HG03520 (cell line): Measurements from ENCODE around the gene DPYD.

Source experiments
- ATAC-seq: cut with Tn5 transposase; IDR thresholded peaks from one replicate; pipeline ENCODE4 v1.9.1; 2021; ENCODE audit warnings: mild to moderate bottlenecking, moderate library complexity; ENCODE audit not compliant: unreplicated experiment

DPYD gene

DNA sequence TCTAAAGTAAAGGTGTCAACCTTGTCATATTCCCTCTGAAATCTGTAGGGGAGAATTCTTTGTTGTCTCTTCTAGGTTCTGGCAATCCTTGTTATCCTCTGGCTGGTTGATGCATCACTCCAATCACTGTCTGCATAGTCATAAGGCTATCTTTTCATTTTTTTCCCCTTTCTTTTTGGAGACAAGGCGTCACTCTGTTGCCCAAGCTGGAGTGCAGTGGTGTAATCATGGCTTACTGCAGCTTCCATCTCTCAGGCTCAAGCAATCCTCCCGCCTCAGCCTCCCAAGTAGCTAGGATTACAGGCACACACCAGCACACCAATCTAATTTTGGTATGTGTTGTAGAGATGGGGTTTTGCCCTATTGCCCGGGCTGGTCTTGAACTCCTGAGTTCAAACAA, 12.9 kb downstream of the DPYD start:
- no peak for ATAC-seq

DNA sequence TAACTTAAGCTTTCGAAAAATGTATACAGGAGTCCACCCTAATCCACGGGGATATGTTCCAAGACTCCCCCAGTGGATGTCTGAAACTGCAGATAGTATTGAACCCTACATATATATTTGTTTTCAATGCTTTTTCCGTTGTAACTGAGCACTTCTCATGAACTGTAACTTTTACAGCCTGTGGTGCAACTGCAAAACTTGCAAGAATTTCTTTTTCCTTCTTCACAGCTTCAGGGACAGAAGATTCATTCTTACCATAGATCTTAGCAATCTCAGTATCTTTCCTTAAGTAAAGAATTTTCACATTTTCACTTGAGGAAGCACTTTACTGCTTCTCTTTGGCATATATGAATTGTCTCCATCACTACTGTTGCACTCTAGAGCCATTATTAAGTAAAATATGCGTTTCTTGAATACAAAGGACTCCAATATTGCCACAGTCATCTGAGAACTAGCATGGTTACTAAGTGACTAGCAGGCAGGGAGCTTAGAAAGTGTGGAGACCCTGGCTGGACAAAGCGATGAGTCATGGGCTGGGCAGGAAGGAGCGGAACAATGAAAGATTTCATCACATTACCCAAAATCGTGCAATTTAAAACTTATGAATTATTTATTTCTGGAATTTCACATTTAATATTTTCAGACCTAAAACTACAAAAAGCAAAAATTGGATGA, 14.1 kb downstream of the DPYD start:
- no peak for ATAC-seq

DNA sequence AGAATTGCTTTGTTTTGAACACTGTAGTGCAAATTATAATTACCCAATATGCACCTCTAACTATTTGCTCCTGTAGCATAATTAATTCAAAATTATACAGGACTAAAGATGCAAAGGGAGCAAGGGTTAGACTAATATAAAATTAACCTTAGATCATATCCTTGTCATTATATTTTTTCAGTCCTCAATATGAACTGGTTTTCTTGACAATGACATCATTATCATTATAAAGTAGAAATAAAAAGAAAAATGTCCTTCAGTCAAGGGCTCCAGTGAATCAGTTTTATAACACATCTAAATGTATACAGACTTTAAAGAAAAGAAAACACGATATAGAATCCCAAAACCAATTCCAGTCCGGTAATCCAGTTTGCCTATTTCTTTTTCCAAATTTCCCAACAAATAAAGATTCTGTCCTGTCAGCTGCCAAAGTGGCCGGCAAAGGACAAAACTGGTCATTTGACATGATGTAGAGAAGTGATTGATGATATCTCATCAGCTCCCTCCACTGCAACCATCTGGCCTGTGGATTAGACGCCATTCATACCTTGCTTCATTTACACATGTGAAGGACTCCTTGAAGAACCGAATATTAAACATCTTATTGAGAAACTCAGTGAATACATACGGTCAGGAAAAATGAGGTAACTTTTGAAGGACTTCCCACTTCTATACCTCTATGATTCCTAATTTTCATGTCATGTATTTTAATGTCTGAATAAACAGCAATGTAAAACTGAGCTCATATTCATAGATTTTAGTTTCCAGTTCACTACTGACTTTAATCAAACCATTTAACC, 15.5 kb downstream of the DPYD start:
- ATAC-seq: no peak

DNA sequence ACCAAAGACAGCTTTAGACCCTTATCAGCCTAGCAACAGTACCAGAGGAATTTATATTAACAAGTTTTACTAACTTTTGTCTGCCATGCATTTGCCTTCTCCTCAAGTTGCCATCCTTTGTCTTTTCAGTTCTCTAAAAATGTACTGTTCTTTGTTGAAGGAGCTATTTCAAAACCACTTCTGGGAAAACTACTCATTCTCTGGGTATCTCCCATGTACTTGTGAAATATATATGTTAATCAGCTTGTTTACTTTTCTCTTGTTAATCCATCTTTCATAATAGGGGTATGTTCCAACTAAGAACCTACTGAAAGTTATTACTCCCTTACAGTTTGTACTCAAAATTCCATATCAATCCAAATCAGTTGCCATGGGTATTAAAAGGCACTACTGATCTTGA, 16.3 kb downstream of the DPYD start:
- ATAC-seq: no peak

DNA sequence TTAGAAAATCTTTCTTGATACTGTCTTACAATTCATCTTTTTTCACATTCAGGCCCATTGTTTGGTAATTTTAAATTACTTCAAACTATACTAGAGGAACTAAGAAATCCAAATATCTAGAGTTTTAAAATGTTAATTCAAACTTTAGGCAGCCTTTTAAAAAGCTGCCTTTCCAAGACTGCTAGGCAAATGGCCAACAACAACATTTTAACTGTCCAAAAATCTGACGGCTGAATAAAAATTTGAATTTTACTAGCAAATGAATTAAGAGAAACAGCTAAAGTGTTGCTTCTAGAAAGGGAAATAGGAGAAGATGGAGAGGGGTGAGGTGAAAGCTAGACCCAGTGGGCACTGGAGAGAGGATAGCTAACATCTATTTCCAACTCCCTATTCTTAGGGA, 17.2 kb downstream of the DPYD start:
- ATAC-seq: no peak

DNA sequence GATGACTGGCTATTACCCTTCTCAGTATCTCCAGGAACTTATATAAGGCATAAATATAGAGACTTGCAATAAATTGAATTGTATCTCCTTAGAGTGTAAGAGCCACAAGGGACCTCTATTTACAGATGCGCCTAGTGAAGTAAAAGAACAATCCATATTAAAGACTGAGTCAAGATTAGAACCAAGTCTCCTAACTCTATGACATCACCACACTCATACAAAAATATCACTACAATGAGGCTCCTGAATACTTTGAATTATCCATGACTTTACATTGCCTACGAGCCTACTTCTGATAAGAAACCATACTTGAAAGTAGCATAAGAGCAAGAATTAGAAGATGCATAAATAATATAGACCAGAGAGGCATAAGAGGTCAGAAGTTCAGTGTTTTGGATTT, 18.8 kb downstream of the DPYD start:
- ATAC-seq: no peak

DNA sequence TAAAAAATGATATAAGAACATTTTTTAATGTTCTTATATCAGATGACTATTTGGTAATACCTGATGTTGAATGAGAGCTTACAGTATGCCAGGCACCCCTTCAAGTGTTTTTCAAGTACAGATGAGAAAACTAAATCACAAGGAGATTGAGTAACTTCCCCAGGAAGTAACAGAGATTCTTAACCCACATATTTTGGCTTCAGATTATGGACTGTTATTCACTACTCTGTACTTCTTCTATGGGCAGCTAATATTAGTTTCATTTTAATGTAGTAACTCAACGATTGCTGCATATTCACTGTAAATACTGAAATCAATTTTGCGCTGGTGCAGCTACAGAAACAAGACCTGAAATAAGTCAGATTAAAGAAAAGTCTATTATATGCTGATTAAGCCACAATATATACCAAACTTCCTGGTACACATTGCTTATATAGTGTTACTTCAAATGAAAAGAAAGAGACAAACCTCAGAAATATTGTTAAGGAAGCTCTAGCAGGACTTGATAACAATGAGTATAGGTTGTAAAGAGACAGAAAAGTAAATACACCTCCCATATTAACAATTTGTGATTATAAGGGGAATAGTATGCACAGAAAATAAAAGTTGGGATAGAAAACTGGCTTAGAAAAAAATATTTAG, 19.7 kb downstream of the DPYD start:
- ATAC-seq: no peak

DNA sequence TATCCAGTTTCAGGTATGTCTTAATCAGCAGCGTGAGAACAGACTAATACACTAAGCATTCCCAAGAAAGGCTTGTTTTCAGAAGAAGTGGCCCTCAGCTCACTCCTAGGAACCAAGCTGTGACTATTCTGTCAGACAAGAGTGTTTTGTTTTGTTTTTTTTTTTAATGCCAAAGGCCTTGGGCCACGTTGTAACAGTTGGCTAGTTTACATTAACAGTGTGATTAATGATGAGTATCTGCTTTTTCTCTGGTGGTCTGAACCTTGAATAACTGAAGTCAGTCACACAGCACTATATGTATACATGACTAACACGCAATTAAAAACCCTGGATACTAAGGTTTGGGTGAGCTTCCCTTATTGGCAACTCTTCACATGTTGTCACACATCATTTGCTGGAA, 21.9 kb downstream of the DPYD start:
- ATAC-seq: no peak

DNA sequence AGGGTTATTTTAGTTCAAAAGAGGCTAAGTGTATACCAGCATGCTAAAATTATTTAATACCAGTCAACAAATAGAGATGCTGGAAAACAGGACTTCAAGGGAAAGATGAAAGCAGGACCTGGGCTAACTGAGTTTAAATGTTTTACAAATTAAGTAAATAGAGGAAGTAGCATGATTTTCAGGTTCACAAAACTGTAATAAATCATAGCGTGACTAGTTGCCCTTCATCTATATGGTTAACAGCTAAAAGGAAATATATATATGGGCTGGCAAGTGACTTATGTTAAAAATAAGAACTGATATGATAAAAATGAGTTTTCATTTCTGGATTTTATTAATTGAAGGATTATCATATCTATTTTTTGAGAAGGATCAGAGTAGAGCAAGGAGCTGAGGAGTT, 25.6 kb downstream of the DPYD start:
- ATAC-seq: no peak

DNA sequence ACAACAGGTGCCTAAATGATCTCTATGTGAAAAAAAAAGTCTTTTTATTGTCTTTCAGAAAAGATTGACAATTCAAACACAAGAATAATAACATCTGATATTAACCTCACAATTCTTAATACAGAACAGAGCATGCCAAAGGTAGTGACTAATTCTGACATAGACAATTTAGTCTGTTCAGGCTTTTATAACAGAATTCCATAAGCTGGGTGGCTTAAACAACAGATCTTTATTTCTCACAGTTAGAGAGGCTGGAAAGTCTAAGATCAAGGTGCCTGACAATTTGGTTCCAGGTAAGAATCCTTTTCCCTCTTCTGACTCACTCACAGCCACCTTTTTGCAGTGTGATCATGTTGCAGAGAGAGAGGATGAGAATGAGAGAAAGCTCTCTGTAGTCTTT, 27.0 kb downstream of the DPYD start:
- no peak for ATAC-seq

DNA sequence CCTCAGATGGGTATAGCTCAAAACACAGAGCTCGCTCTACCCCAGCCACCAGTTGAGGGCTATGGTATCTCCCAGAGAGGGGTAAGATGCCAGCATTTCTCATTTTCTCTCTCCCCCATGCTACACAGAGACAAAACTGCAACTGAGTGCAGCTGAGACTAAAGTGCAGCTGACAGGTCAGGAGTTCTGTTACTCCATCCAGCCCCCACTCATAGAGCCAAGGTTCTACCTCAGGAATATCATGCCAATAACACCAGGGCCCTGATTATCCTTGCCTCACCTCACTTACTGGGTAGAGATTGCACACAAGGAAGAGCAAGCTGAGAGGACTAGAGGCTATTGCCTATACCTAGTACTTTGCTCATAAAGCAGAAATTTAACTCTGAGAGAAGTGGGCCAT, 34.6 kb downstream of the DPYD start:
- ATAC-seq: no peak

DNA sequence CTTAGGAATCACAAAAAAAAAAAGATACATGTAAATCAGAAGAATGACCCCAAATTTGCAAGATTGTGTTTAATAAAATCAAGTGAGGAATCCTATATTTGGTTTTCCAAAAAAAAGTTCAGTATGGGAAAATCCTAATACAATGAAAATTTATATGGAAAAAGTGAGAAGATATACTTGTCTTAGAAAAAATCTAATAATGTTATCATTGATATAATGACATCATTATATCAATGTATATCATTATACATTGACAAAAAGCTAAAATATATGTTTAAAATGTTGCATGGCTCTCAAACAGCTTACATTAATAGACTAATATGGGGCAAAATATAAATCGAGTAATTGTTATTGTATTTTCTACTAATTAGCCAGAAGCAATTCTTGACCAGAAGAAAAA, 37.0 kb downstream of the DPYD start:
- ATAC-seq: no peak

DNA sequence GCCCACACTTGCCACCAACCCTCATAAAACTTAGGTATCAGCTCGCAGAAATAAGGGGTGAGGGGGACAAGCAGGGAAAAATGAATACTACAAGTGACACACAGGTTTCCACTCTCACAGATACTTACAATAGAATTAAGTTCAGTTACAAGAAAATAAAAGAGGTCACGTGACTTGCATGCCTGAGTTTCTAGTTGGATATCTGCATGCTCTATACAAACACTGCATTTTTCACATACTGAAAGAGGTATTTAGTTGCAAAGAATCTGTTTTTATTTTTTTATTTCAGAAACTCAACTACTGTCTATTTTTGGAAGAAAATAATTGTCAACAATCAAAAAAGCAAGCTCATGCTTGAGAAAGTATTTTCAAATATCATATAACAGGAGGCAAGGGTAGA, 43.5 kb downstream of the DPYD start:
- no peak for ATAC-seq

DNA sequence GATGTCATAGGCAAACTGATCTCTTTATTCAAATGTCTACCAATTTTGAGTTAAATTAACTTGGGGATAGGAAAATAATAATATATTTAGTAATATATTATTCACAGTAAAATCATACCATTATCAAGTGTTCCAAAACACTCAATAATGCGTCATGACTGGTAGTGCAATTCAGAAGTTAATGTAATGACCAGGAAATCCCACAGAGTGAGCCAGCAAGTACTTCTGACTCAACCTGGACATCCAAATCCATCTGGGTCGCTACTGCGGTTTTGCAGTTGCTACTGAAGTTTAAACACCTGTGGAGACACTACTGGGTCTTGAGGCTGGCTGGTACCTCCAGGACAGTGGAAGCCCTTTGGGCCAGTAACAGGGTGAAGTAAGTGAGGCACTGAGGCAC, 44.8 kb downstream of the DPYD start:
- ATAC-seq: no peak

DNA sequence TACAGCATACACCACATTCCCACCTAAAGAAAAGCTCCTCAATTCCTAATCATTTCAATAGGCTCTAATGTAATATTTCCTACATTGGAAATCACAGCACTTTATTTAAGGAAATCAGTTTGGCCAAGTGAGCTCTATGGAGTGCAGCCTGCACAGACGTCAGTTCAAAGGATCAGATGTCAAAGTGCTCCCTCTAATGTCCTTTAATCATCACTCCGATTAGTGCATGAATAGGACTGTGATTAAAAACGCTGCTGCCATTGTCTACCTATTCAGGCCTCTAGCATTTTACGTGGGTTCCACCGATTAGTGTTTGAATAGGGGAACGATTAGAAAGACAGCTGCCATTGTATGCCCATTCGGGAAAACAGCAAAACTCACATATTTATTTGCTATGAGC, 50.2 kb downstream of the DPYD start:
- no peak for ATAC-seq

DNA sequence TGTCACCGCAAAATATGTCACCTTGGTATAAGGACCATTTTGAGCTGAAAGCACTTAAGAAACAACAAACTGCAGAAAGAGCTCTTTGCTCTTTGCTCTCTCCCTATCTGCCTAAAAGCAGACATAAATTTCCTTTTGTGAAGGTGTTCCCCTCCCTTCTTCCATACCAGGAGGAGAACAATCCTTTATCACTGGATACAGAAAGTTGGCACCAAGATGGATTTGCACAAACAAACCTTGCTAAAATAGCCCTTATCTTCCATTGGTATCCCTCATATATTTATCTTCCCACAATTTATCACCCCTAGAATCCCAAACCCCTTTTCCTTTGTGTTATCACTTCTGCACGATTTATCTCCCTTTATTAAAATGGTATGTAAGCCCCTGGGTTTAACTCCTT, 51.4 kb downstream of the DPYD start:
- ATAC-seq: no peak

DNA sequence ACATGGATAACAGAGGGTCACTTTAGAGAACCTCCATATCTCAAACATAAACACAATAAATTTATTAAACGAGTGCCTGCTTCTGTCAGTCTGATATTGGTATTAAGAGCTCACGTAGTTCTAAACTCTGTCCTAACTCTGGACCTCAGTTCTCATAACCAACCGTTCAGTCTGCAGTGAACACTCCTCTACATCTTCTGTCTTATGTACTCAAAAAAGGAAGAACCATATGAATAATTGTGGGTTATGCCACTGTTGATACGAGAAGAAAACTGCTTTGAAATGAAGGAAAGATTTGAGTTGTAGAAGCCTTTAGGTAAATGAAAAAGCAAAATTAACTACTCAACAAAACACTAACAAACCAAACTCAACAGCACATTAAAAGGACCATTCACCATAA, 53.7 kb downstream of the DPYD start:
- no peak for ATAC-seq

DNA sequence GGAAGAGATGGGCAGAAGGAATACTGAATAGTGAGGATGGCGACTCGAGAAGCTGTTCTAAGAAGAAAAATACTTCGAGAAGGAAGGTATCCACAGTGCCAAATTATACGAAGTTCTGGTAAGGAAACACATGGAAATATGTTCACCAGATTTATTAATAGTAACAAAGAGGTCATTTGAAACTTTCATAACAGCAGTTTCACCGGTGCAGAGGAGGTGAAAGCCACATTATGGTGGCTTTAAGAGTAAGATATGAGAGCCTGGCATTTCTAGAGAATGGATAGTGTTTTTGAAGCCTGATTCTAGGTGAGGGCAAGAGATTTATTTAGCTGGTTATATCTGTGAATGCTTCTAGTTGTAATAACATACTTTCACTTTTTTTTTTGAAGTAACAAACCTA, 56.2 kb downstream of the DPYD start:
- ATAC-seq: no peak

DNA sequence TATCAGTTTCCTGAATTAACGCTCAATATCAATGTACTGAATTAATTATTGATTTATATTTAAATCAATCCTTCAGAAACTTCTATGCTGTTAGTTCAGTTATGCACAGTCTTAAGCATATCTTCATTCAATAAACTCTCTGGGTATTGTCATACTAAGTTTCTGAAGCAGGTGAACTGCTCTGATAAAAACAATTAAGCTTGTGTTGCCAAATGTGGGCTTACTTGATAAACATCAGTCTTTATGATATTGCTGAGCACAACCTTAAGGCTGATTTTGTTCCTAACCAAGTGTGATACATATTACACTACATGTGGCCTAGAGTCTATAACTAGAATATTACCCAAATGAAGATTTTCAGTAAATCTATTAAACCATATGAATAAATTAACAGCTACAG, 67.6 kb downstream of the DPYD start:
- no peak for ATAC-seq

DNA sequence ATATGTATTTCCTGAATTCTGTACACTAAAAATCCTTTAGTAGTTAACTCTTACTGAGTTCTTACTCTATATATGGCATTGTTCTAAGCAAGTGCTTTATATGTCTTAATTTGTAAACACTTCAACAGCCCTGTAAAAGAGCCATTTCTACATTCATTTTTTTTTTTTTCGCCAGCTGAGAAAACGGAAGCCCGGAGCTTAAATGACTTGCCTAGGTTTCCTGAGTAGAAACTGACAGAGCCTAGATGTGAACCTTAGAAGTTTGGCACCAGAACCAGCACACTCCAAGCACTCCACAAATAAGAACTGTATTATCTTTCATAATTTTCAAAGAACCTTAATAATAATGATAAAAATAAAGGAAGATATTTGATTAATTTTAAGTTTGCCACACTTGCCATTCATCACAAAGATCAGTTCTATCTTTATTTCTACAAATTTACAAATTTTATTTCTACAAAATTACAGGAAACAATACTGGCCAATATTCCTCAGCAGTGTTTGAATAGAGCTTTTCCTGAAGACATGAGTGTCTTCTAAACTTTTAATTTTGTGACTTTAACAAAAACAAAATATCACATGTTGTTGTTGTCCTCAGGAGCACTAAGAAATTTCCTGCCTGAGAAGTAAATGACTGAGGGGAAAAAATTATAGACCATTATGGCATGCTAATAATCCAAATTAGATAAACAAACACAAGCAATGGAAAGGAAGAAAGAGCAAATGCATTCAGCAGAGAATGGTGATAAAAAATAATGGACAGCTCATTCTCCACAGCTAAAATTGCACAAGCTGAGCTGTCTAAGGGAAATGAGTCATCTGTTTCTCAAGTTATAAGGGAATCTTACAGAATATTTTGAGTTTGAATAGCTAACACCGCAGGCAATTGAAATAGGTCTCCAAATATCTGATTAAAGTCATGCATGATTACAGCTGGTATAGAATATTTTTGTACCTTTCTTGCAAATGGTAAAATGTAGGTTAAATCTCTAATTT, 71.2 kb downstream of the DPYD start:
- no peak for ATAC-seq

DNA sequence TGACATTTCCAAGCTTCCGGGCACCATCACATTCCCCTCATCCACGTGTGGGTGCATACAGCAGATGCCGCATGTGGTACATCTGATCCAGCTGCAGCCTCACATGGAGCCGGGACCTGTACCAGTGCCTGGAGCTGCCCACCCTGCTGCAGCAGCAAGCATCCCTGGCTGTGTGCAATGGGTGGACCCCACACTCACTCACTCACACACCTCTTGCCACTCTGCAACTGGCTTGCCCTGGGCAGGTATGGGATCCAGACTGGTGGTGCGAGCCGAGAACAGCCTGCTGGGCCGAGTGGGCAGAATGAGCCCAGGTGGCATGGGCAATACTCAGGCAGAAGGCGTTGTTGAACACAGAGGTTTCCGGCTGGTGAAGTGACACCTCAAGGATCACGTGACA, 75.0 kb downstream of the DPYD start:
- no peak for ATAC-seq
